ENCODE measurements around the gene SMG6.

SMG6 gene

DNA sequence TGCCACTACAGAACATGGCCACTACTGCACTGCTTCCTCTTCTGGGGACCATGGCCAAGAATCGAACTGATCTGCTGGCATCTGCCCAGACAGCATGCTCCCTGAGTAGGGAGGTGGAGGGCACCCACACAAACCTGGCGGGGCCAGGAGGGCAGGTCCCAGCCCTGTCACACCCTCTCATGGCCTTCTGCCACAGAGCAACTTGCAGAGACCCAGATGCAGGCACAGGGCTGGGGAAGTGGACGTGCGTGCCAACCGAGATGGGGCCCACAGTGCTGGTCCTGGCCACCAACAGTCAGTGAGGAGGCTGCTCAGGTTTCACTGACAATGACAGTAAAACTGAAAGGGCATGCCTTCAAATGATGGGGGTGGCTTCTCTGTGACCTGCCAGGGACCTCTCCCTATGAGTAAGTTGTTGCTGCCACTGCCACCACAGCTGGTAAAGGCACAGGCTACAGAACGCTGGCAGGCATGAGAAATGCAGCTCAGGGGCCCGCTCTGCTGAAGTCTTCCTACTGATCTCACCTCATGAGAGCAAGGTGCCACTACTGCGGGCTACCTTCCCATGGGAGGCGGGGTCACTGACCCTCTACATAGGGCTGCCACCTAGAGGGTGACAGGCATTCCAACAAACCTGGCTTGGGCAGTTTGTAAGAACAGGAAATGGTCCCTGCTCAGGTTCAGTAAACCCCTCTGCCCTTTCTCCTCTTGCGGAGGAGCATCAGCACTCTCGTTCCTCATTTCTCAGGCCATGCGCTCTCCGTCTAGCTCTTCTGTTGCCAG is 233.2 kb downstream of the SMG6 start:
- DNase-seq = no peak

DNA sequence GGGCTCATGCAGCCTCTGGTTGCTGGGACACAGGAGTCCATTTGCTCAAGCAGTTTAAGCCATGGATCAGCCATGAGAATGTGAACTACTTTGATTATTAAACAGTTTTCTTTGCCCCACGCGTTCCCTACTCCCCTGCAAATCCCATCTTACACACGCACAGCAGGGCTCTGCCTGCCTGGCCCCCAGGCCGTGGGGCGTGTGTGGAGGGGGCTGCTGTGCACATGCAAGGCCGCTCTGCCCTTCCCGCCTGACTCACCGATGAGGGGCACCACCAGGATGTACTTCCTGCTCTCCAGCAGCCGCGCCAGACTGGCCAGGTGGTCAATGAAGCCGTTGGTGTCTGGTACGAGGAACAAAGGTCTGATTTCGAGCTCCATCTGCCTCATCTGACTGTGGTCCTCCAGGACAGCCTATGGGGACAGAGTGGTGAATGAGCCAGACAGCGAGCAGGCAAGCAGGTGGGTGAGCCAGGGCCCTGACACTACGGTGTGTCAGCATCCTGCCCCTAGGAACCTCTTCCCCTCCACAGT is 235.0 kb downstream of the SMG6 start:
- peak; percentile 82 for DNase-seq

DNA sequence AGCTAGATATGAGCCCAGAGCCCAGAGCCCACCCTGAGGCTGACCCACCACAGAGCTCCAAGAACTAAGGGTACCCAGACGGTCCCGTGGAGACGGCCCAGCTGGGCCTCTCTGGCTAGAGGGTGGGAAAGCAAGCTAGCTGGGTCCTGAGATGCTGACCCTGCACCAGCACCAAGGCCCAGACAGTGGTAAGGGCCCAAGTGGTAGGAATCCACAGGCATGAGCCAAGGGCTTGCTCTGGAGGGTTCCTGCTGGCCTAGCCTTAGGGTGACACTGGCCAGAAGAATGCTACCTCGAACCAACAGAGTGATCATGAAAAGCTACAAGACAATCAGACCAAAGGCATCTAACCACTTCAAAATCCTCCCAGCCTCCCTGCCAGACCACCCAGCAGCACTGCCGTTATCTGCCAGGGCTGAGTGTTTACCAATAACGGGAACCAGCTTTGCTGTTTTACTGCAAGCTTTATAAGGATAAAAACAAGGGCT is 235.5 kb downstream of the SMG6 start:
- peak; percentile 94 for DNase-seq

DNA sequence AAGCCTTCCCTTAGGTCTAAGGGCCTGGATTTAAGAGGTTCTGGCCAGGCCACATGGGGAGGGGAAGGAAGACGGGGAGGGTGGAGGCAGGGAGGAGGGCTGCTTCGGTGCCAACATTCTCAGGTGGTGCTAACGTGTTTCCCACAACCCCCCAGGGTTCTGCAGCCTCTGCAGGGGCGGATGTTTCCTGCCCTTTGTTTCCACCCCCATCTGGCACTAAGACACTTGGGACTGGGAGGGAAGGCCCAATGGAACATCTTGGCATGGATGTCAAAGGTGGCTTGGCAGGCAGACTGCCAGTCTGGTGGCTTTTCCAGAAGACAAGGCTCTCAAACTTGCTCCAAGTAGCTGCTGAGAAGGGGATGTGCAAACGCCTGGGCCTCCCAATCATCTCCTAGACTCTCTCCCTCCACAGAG is 236.0 kb downstream of the SMG6 start:
- peak; percentile 71 for DNase-seq

DNA sequence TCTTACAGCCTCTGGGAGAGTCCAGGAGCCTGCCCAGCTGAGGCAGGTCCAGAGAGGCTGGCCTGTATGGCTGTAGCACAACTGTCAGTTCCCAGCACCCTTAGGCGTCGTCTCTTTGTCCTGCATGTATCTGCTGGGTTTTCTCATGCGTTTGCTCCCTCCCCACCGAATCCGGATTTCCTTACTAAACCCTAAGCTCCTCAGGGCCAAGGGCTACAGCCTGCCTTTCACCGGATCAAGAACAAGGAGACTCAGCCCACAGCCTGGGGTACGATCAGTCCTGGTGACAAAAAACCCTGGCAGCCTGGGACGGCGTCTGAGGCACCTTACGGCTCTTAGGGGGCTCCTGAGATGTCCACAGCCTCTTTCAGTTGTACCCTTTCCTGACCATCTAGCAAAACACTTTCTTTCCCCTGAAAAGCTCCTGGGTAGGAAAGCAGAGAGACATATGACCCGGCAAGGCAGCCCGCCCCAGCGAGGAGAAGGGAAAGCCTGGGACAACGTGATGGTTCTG is 236.5 kb downstream of the SMG6 start:
- DNase-seq = no peak

DNA sequence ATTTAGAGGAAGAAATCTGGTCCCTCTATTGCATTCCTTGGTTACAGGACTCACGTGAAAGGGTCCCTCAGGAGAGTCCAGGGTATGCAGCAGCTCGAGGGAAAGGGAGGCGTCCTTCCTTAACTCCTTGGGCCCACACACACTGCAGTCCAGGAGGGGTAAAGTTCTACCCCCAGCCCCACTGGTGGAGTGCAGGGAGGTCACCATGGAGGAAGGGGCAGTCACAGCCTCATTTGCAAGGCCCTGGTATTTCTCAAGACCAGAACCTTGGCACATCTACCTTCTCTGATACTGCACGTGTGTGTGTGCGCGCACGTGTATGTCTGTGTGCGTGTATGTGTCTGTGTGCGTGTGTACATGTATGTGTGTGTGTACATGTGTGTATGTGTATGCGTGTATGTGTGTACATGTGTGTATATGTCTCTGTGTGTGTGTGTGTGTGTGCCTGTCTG is 237.6 kb downstream of the SMG6 start:
- no peak for DNase-seq

- peak; percentile 83 for DNase-seq
Measured at GRCh38 chr17:2064980-2065785, 238.4 kb downstream of the SMG6 start.

DNA sequence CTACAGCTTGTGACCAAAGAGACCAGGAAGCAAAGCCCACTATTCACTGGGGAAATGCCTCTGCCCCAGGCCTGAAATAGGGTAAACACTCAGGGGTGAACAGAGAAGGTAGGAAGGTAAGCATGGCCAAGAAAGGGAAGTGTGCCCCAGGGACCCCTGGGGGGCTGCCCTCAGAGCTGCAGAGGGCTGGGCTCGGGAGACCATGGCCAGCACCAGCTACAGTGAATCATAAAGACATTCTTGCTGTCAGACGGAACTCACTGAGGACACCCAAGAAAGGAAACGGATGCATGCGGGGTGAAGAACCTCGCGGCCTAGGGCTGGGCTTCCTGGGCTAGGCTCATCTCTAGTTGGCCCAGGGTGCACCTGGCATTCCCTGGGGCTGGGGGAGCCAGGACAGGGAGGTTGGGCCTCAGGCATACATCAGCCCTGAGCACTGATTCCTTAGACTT is 239.0 kb downstream of the SMG6 start:
- DNase-seq = peak; percentile 56

DNA sequence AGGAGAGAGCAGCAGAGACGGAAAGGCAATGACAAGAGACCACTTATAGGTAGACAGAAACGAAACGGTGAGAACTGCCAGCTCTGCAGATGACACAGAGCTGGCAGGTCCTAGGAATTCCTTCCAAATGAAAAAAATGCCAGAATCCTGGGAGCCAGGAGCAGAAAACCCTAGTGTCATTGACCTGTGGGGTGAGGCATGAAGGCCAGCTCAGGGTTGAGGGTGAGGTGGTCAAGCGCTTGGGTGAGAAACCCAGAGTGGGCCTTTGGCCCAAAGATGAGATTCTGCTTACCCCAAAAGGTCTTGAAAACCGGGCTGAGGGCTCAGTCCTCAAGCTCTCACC is 239.5 kb downstream of the SMG6 start:
- DNase-seq = no peak

DNA sequence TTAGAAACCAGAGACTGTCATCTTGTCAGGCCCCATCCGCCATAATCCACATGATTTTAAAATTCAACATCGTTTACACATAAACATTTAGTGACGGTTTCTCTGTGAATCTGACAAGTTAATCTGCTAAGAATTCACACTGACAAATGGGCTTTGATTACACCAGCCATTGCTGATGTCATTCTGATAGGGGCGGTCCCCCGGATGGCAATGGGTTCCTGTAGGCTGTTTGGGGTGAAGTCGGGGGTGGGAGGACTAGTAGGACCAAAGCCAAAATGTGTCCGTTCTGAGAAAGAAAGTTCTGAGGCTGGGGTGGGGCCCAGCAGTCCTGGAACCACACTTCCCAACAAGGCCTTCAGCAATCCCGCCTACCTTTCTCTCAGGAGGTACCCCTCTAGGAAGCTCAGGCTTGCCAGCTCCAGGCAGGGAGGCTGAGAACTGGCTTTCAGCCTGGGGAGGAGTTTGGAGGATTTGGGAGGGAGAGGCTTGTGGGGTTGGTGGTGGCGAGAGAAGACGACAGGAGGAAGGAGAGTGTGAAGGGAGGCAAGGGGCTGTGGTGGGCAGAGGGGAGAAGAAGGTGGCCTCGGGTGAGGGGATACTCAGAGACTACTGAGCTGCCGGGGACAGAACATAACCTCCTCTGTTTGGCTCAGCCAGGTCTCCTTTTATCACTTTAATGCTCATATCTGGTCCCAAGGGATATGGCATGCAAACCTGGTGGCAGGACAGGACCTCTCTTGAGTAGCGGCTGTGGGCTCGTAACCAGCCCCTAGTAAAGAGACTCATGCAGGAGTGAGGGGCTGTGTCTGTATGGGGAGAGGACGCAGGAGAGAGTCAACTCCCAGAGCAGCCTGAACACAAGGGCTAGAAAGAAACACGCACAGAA is 240.1 kb downstream of the SMG6 start:
- DNase-seq = no peak

- peak; percentile 59 for DNase-seq
Measured at GRCh38 chr17:2062571-2063183, 240.9 kb downstream of the SMG6 start.

DNA sequence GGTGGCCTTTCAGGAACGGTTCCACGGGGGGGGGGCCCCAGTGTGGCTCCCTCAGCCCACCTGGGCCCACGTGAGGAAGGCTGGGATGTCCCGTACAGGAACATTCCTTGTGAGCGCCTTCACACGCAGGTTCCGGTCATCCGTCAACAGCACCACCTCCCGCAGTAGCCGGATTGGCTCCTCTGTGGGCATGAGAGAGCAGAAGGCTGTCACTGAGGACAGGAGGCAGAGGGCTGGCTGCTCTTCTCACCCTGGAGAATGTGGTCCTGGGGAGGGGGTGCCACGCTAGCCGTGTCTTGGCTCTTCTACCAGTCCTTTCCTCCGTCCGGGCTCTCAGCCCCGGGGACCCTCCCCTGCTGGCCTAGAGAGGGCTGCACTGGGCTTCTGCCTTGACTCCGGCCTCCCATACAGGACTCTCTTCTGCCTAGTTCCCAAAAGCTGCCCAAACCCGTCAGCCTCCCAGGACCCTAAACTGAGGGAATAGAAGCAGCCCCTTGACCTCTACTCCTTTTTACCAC is 242.1 kb downstream of the SMG6 start:
- DNase-seq = no peak

DNA sequence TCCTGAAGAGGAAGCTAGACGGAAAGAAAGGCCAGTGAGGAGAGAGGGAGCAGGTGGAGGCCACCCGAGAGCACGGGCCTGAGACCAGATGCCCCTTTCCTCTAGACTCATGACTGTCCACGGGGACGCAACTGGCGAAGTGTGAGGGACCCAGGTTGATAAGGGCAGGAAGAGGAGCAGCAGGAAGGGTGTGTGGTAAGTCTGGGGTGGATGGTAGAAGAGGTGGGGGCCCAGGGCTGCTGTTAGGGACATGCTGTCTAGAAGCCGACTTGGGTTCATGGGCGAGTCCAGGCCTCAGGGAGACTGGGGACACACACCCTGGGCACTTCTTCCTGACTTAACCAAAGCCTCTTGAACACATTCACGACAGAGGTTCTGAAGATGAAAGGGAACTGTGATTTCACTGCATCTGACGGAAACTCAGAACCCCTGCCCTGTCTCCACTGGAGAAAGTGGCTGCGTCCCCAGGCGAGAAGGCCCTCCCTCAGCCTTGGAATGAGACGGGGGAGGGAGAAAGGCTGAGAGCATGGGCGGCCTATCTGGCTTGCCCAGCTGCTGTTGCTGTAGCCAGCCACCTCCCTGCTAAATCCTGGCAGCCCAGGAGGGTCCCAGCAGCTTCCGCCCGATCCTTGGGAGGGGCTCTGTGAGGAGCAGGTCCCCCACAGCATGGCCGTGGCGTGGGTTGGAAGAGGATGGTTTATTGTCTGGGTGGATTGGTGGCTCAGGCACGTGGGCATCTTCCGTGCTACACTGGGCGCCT is 242.7 kb downstream of the SMG6 start:
- no peak for DNase-seq

GRCh38 chr17:2060385-2060658 is 243.3 kb downstream of the SMG6 start:
- DNase-seq = no peak

- no peak for DNase-seq
Measured at GRCh38 chr17:2059547-2060384, 243.8 kb downstream of the SMG6 start.

DNA sequence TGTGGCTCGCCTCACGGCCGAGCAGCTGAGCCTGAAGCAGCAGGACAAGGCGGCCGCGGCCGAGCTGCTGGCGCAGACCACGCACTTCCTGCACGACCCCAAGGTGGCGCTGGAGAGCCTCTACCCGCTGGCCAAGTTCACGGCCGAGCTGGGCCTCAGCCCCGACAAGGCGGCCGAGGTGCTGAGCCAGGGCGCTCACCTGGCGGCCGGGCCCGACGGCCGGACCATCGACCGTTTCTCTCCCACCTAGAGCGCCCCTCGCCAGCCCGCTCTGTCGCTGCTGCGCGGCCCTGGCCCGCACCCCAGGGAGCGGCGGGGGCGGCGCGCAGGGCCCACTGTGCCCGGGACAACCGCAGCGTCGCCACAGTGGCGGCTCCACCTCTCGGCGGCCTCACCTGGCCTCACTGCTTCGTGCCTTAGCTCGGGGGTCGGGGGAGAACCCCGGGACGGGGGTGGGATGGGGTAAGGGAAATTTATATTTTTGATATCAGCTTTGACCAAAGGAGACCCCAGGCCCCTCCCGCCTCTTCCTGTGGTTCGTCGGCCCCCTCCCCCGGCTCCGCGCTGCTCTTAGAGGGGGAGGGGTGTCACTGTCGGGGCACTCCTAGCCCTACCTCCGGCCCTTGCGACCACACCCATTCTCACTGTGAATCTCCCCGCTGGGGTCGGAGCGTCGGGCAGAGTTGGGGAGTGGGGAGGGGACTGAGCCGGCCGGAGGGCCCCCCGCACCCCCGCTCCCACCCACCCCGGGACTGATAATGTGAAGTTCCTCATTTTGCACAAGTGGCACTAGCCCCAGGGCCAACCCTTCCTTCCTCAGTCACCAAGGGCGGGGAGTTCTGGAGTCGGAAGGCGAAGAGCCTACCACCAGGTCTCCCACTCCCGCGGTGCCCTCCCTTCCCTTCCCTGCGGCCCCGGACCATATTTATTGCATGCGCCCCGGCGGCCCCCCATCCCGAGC is 244.7 kb downstream of the SMG6 start:
- no peak for DNase-seq

GRCh38 chr17:2057760-2058585 is 245.6 kb downstream of the SMG6 start:
- no peak for DNase-seq

- DNase-seq = peak; percentile 40
Measured at GRCh38 chr17:2057175-2057759, 246.3 kb downstream of the SMG6 start.

All from EL (cell line).